DMS114 treated with DMSO at 0.1 percent for 48 hours (cell line): ENCODE data around the gene FIGNL1.

ENCODE experiments used
- DNase-seq: peaks from one replicate; lab custom pipeline; 2025; ENCODE audit not compliant: unreplicated experiment; lab: John Stamatoyannopoulos, UW

FIGNL1 gene

DNA sequence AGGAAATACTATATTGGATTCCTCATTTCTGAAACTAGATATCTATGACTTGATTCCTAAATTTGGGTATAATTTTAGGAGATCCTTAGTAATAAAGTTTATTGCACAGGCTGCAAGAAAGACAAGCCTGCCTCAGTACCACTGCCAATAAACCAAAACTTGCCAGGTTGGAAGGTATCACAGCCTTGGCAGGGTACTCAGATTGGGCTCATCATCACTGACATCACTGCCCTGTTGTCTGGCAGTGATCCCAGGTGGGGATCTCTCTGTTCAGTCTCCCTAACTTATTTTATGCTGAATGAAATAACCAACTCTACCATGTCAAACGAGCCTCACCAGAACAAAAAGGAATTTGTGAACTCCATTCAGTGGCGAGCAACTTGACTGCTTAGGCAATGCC lies 18.8 kb downstream of the FIGNL1 start:
- no peak for DNase-seq

DNA sequence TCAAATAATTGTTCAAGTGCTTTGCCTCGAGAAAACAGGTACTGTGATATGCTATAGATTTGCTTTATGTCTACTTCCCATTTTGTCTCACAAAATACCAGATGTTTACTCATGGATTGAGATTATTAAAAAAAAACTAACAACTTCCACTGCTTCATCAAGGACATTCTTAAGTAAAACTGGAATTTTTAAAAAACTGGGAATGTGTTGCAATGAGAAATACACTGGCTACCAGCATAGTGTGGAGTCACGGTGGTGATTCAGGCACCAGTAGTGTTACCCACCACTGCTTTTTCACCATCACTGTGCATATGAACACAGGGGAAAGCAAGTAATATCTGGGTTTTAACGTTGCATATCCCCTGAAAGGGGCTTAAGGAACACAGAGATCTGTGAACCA lies 21.2 kb downstream of the FIGNL1 start:
- DNase-seq: no peak

DNA sequence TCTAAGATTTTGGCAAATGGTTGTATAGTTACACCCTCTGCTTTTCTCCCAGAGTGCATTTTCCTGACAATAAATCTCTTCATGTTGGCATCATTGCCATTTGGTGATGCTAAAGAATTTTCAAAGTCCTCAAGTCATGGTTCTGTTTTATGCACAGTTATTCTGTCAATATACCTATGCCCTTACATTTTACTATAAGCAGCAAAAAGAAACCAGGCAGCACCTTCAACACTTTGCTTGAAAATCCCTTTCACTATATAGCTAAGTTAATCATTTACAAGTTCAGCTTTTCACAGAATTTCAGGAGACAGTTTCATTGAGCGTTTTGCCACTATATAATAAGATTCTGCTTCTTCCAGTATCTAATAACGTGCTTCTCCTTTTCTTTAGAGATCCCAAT lies 22.6 kb downstream of the FIGNL1 start:
- no peak for DNase-seq

DNA sequence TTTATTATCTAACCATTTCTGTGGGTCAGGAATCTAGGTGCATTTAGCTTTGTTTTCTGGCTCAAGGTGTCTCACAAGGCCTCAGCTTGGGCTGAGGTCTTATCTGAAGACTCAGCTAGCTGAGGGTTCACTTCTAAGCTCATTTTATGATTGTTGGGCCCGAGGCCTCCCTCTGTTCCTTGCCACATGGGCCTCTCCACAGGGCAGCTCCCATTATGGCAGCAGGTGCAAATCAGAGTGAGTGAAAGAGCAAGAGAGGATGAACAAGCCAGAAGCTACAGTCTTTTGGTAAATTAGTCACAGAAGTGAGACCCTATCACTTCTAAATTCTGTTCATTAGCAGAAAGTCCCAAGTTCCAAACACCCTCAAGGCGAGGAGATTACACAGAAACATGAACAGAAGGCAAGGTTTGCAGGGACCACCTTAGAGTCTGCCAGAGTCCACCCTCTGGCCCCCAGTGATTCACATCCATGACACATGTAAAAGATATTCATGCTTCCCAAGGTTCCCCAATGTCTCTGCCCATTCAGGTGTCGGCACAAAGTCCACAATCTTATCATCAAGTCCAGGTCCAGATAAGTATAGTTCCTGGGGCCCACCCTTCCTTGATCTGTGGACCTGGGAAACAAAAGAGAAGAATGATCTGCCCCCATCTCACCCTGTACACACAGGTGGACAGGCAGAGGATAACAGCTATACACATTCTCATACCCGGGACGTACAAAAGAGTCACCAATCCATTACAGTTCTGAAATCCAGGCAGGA lies 23.7 kb downstream of the FIGNL1 start:
- no peak for DNase-seq

DNA sequence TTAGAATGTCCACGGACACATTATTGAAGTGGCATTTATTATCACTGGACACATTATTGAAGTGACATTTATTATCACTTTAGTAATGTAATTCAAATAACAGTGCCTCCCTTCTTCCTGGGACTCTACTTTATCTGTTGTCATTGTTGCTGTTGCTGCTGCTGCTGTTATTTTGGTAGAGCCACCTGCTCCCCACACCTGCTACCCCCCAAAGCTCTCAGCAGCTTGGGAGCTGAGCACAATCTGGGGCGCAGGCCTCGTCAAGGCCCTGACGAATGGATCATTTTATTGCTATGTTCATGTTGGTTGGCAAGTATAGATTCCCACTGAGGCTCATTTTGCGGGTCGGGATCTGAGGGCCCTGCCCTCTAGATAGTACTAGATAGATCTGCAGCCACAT lies 24.8 kb downstream of the FIGNL1 start:
- DNase-seq: no peak

DNA sequence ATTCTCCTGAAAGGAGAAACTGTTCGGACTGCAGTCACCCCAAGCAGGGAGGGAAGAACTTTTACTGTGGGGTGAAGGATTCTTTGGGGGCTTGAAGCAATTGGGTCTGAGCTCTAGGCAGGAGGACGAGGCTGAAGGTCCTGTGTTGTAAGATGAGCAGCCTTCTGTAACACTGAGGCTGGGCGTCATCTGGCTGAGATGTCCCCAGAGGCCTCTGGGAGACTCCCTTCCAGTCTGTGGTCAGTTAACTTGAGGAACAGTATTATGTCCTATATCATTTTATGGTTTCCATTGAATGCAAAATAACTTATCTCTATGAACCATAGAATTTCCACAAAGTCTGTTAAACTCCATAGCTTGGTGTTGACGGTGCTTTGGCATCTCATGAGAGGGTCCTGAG lies 26.3 kb downstream of the FIGNL1 start:
- DNase-seq: no peak

DNA sequence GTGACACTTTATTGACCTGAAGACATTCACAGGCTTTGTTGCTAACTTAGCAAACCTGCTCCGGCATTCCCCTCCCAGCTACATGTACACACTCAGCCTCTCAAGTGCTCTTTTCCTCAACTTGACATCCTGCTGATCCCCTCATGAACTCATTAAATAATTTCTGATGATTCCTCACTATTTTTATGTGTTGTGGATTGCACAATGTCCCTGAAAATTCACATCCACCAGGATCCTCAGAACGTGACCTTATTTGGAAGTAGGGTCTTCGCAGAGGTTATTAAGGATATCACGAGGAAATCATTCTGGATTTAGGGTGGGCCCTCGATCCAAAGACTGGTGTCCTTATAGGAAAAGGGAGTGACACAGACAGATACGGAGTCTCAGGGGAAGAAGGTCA lies 27.3 kb downstream of the FIGNL1 start:
- no peak for DNase-seq

DNA sequence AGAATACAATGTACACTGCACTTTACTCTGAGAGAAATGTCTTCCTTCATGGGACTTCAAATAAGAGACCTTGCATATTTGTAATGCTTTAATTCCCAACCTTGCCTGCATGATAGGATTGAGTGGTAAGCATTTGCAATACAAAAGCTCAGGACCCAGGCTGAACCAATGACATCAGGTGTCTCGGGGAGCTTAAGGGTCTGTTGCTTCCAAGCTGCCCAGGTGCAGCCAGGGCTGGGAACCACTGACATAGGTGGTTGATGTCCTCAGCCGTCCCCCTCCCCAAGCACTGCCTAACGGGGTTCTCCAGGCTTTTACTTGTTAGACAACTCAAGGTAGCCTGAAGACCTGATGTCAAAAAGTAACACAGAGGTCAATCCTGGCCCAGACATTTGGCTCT lies 29.1 kb downstream of the FIGNL1 start:
- no peak for DNase-seq

DNA sequence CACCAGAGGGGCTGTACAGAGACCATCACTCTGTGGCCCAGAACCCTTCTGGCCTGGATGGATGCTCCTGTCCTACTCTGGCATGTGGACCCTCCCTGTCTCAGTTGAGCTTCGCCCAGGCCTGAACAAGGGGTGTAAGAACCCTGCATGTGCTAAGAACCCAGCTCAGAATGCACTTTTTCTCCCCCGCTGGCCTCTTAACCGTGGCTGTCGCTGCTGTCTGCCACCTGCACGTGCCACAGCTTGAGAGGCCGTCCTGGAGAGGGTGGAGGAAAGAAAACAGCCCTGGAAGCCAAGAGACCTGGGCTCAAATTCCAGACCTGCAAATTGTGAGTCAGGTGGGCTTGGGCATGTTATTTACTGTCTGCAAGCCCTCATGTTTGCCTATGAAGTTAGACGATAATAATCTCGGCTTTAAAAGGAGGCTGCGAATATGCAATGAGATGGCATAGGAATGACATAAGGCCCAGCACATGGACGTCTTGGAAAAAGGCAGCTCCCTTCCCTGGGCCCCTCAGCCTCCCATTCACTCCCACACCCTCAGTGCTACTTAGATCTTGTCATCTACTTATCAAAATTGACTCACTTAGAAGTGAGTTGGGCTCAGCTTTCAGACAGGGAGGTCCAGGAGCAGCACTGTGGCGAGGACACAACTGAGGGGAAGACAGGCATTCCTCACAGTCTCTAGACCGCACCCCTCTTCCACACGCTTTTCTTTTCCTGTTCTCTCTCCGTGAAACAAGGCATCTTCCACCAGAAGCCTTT lies 31.4 kb downstream of the FIGNL1 start:
- DNase-seq: no peak

DNA sequence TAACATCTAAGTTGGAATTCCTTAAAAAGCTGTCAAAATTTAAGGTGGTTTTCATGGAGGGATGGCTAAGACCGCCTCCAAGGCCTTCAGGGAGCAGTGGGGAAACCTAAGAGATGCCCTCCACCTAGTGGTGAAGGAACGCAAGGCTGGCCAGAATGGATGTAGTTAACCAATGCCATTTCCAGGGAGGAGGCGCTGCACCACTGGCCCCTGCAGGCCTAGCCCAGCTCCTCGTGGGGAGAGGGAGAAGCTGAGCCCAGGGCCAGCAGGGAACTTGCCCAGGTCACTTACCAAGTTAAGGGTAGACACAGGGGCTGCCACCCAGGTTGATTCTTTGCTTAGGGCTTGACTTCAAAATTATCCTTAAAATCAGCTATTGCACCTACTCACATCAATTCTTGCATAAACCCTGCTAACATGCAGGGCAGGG lies 32.0 kb downstream of the FIGNL1 start:
- peak; percentile 90 for DNase-seq

DNA sequence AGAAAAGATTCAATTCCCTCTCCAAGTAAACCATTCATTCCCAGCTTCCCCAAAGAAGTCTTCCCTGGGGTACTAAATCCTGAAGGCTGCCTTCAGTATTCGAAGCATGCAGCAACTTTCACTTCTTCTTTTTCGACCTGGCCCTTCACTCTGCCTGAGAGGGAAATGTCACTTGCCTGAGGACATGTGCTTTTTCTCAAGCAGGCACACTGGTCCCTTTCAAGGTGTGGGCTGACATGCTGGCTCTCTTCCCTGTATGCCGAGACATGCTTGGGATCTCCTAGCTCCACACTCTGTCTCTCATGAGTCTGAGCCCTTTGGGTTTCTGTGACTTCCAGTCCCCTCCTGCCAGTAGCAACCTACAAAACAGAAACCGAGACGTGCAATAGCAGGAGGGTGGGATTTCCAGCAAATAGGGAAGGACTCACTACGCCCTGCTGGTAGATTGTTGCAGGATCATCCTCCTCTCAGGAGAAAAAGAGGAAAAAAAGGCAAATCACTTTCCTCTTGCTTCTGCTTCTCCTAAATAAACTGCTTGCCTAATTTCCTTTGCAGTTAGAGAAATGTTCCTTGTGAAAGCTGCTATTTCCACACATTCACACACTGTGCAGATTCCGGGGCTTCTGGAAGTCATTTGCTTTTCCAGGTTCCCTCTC lies 33.5 kb downstream of the FIGNL1 start:
- no peak for DNase-seq

DNA sequence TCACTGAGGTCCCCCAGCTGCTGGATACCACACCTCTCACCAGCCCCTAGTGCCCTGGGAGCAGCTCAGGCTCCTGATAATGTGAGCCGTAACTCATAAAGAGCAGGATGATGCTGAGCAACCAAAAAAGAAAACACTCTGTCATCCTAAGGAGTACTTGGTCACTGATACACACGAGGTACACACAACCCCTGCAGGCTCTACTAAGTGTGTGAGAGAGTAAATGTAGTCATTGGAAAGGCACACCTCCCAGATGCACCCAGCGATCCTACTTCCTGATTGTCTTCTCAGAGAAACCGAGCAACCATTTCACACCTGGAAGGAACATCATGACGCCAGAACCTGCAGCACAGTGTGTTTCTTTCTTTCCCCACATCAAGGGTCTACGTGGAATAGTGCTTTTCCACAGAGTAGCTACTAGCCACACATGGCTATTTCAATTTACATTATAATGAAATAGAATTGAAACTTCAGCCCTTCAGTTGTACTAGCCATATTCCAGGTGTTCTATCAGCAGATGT lies 34.2 kb downstream of the FIGNL1 start:
- DNase-seq: no peak

DNA sequence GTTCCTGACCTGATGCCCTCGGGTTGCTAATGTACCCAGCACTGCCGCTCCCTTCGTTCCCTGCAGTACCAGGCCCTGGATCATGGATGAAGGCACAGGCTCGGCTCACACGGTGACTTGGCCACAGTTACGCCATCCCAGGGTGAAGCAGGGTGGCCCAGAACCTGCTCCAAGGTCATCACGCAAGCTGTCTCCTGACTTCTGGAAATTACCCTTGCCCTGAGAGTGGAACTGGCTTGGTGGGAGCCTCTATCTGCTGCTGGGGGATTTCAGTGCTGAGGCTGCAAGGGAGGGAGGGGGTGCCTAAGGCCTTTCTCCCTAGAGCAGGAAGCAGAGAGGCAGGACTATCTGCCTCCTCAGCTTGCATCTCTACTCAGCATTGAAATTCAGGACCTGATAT lies 36.6 kb downstream of the FIGNL1 start:
- no peak for DNase-seq

DNA sequence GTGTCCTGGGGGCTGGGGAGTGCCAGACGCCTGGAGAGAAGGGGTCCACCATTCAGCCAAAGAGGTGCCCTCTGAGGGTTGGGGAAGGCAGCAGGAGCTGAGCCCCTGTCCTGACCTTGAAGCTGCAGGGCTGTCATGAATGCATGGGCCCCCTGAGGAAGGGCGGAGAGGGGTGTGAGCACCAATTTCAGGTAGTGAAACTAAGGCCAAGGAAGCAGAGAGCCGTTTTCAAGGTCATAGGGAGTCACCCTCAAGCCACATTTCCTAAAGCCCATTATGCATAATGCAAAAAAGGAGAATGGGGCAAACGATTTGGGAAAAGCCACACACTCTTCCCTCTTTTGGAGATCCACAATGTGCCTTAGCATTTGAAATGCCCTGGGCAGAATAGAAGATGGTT lies 37.2 kb downstream of the FIGNL1 start:
- no peak for DNase-seq

DNA sequence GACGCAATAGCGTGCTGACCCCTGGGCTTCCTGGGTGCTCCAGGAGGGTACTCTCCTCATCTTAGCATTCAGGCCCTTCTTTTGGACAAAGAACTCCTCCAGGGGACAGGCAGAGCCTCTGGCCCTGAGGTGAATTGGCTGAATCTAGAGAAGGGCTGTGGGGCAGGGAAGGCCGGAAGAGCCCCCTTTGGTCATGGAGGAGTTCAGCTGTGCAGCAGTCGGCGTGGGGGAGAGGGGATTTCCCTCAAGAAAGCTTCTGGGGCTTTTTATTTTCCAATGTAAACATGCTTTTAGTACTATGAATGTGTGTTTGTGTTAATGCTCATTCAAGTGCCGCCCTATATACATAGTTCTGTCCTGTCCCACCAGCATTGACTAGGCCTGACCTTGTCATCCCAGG lies 38.8 kb downstream of the FIGNL1 start:
- DNase-seq: no peak

DNA sequence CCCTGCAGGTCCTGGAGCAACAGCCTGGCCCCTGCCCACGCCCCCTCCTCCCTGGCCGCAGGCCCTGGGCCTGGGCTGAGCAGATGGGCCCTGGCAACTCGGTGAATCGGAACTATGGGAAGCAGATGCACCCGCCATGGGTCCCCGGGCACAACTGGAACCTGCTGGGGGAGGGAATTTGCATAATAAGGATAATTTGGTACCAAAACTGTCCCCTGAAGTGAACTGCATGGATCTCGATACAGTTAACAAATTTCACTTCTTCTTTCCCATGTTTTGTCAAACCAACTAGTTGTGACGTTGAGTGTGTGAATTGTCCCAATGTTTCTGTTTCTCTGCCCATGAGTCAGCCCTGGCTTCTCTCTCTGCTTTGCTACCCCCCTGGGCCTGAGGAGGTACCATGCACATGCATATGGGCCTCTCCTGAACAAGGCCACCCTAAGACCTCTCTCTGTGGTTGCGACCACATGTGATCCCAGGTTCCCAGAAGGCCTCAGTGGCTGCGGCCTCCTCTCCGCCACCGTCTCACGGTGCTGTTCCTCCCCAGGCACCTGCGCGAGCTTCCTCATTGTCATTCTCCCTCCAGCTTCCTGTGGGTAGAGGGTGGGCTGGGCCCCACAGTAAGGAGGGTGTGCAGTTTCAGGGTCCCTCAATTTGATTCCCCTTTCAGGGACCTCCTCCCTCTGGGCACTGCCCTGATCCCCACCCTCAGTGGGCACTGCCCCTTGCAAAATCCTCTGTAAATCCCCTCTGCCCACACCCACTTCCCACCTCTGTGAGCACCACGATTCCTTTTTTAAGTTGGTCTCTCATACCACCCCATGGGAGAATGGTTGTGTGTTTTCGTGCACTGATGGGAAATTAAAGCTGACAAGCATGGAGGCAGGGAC lies 40.0 kb downstream of the FIGNL1 start:
- DNase-seq: no peak

DNA sequence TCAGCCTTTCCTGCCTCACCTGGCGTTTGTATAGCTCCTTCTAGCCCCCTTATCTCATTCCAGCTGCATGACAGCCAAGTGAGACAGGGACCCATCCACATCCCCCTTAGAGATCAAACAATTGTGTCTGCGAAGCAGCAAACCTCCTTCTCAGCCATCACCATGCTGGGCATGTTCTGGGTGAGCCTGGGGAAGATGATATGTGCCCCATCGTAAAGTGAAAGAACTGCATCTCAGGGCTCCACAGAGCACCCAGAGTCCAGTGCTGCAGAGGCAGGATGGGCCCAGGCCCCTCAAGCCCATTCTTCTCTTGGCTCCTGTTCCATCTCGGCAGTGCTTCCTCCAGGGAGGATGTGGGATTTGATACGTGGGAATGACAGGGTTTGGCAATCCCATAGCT lies 43.2 kb downstream of the FIGNL1 start:
- DNase-seq: no peak

DNA sequence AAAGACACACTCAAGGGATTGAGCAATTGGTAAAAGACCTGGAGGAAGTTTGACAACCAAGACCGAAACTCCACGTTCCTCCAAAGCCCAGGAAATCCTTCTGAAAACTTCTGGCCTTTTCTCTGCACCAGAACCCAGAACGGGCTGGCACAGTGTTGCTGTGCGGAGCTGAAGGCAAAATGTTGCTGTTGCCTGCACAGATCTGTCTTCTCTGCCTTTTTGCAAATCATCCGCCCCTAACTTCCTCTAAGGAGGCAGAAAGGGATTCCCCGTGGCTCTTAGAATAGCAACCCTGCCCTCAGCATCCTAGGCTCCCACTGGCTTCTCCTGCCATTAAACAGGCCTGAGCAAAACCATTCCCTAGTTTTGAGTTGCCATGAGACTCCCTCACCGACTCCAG lies 44.9 kb downstream of the FIGNL1 start:
- no peak for DNase-seq

DNA sequence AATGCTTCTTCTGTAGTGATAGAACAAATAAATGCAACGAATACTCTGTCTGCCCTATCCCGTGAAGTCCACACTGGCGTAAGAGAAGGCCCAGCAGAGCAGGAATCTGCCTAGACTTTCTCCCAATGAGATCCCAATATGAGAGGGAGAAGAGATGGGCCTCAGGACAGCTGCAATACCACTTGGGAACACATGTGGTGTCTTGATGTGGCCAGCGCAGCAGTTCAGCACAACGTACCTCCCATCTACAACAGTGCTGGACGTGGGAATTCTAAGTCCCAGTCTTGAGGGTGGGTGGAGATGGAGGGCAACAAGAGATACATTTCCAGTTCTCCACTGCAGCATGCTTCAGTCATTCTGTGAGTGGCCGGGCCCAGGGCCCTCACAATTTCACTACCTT lies 45.8 kb downstream of the FIGNL1 start:
- no peak for DNase-seq

DNA sequence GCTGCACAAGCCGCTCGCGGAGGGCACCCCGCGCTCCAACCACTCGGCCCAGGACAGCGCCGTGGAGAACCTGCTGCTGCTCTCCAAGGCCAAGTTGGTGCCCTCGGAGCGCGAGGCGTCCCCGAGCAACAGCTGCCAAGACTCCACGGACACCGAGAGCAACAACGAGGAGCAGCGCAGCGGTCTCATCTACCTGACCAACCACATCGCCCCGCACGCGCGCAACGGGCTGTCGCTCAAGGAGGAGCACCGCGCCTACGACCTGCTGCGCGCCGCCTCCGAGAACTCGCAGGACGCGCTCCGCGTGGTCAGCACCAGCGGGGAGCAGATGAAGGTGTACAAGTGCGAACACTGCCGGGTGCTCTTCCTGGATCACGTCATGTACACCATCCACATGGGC lies 50.0 kb downstream of the FIGNL1 start:
- DNase-seq: no peak

DNA sequence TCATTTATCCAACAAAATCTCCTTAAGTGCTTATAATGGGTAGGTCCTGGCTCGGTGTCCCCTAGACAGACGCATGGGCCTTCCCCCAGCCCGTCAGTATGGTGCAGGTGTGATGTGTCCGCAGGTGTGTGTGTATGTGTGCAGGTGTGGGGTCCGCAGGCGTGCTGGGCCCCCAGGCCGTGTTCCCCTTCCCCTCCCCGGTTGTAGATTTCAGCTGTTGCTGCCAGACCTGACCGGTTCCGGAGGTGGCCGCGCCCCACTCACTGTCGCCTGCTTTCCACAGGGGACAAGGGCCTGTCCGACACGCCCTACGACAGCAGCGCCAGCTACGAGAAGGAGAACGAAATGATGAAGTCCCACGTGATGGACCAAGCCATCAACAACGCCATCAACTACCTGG lies 50.5 kb downstream of the FIGNL1 start:
- no peak for DNase-seq
